Activated CD4-positive, alpha-beta T cell treated with anti-CD3 and anti-CD28 coated beads, Interleukin-2, amount 10 ng/mL, durations not matched to agents 24 days and 14 days (primary cell): ENCODE results near the gene RARB. TPM values are rescaled to one million over a fixed set of nuclear protein-coding genes. Genes with fewer than 3 reads are reported as not detected.

Source experiments
- DNase-seq: peaks from one replicate; pipeline ENCODE4 v3.0.0; 2022
- H3K27ac Mint-ChIP-seq: one replicate; pipeline ENCODE4 v1.8.0; 2022; ENCODE audit warnings: mild to moderate bottlenecking, mixed read lengths
- H3K27me3 Mint-ChIP-seq: one replicate; pipeline ENCODE4 v1.8.0; 2022; ENCODE audit warnings: mixed read lengths
- H3K36me3 Mint-ChIP-seq: one replicate; pipeline ENCODE4 v1.8.0; 2022; ENCODE audit warnings: low read depth, mild to moderate bottlenecking, mixed read lengths
- H3K4me1 Mint-ChIP-seq: one replicate; pipeline ENCODE4 v1.8.0; 2021; ENCODE audit warnings: mixed read lengths
- H3K4me3 Mint-ChIP-seq: one replicate; pipeline ENCODE4 v1.8.0; 2022; ENCODE audit warnings: mild to moderate bottlenecking, moderate library complexity, mixed read lengths
- H3K9me3 Mint-ChIP-seq: one replicate; pipeline ENCODE4 v1.8.0; 2021; ENCODE audit warnings: mixed read lengths
- intact Hi-C: fragments of 100-400 bp; cut with micrococcal nuclease; formaldehyde crosslinking; loops from one replicate; pipeline ENCODE4 v1.15.1; 2023
- total RNA-seq: library from RNA; stranded (reverse); gene quantifications from 2 replicates; pipeline ENCODE4 v1.2.3, GENCODE V29; 2022

Gene RARB
- total RNA-seq, 1 donor from 2014 or later, result not detected

DNA sequence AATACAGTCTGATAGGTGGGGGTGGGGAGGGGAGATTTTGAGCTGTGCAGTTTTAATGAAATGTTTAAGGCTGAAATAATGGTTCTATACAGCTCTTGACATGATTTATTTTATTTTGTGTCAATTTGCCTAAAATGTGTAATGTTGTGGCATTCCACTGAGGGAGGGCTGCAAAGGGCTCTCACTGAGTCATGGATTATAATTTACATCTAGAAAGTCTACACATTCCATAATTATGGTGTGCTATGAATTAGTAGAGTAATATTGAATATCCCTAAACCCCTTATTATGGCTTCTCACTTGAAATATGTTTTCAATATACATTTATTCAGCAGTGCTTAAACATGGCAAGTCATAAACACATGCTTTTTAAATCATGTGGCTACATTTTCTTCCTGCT is 103.9 kb downstream of the RARB start:
- H3K36me3 Mint-ChIP-seq, result no peaks in the 10 kb centered on the region
- DNase-seq, result no peak
- peaks cover 9% of the 10 kb centered on the region for H3K9me3 Mint-ChIP-seq
- intact Hi-C loops, result no loop called here
- no peaks in the 10 kb centered on the region for H3K4me1 Mint-ChIP-seq
- no peak overlapping the region for H3K27ac Mint-ChIP-seq
- H3K4me3 Mint-ChIP-seq, result no peak overlapping the region
- H3K27me3 Mint-ChIP-seq, result no peaks in the 10 kb centered on the region

DNA sequence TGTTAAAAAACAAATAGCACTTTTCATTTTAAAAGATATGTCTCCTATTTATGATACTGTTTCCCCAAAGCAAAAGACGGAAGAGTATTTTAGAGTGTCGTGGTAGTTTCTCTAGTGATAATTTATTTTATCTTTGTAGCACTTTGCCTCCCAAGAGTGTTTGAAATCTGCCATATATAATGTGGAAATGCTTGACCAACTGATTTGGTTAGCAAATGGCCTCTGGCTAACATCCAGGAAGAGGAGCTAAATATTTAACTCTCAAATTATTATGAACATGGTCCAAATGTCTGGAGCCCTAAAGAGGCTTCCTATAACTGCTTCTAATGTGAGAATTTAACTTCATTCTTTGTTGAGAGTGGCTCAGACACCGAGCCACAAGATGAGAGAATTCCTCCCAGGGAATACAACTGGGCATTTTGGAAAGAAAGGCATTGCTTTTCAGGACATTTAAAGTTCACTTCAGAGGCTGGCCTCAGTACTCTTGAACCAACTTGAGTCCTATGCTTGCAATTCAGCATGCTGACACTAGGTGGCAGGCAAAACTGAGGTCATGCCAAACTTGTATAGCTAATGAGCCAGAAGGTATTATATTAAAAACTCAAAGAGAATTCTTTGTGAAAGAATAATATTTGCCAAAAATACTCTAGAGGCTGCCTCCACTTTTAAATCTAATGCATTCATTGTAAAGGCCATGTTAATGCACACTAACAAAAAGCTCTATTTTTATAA is 104.5 kb downstream of the RARB start:
- intact Hi-C loops, result no loop called here

DNA sequence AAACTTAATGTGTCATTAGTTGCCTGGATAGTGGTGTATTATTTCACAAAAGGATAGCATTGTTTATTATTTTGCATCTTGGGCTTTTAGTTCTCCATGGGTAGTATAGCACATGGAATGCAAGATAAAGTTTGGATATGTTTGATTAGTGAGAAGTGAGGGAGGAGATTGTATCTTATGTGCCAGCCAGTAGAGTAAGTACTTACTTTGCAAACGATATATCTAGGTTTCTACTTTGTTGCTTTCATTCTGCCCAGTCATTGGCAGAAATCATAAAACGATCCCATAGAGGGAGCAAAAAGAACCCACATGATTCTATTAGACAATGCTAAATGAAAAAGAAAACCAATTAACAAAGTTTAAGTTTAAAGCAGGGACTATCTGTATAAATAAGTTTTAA is 105.3 kb downstream of the RARB start:
- no peaks in the 10 kb centered on the region for H3K36me3 Mint-ChIP-seq
- intact Hi-C loops, result no loop called here
- H3K4me1 Mint-ChIP-seq, result no peaks in the 10 kb centered on the region
- DNase-seq, result no peak
- peaks cover 9% of the 10 kb centered on the region for H3K9me3 Mint-ChIP-seq
- H3K27me3 Mint-ChIP-seq, result no peaks in the 10 kb centered on the region
- H3K4me3 Mint-ChIP-seq, result no peak overlapping the region
- H3K27ac Mint-ChIP-seq, result no peak overlapping the region

More for the DNA sequence above, 104.5 kb downstream of the RARB start:
- Mint-ChIP-seq H3K4me3 (no peak overlapping the region), H3K36me3 (no peaks in the 10 kb centered on the region), H3K9me3 (peaks cover 9% of the 10 kb centered on the region), H3K4me1 (no peaks in the 10 kb centered on the region), H3K27ac (no peak overlapping the region), H3K27me3 (no peaks in the 10 kb centered on the region)
- DNase-seq, result peak; percentile 60

DNA sequence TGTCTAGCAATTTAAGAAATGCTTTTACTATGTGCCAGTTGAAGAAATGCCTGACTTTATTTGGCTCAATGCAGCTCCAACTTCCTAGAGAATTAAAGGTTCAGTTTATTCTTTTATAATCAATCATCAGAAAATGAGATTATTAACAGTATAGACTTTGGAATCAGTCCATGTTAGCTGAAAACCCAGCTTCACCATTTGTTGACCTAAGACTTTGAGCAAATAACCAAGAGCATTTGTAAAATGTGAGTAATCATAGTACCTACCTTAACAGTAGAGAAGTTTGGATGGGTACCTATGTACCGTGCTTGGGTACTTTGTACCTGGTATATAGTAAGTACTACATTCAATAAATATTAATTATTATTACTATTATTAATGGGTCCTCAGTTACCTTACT is 105.9 kb downstream of the RARB start:
- no peak for DNase-seq
- Mint-ChIP-seq H3K27ac (no peak overlapping the region), H3K27me3 (no peaks in the 10 kb centered on the region), H3K36me3 (no peaks in the 10 kb centered on the region), H3K9me3 (peaks cover 9% of the 10 kb centered on the region), H3K4me3 (no peak overlapping the region), H3K4me1 (no peaks in the 10 kb centered on the region)
- intact Hi-C loops, result no loop called here

DNA sequence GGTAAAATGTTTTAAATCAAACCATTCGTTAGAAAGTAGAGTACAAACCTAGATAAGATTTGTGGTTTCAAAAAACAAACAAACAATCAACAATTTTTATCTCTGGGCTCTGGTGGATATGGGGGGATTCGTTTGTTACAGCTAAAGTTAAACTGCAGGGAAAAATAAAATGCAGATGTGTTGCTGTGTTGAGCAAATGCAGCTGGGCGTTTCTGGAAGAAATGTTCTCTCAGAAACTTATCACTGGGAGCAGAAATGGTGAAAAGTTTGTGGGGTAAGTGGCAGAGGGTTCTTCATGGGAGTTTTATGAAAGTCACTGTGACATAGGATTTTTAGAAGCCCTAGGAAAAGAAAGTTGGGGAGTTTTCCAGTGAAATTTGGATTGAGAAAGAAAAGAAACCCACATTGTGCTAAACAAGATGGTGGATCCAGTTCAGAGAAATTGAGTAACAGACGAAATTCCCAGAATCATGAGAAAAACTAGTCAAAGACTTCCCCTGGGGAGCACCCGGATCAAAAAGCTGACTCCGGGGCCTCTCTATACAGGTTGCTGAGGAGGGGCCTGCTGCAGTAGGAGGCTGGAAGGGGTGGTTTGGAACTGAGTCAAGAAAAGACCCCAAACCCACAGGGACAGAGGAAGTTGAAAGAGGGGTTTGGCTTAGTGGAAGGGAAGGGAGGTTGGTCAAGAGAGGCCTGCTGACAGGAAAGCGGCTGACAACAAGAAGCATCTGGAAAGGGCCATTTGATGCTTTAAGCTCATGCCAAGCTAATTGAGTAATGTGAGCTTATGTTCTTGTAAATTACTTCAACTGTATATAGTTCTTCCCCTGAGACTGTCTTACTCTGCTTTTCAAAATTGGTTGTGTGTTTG is 108.7 kb downstream of the RARB start:
- no peaks in the 10 kb centered on the region for H3K36me3 Mint-ChIP-seq
- no peak for DNase-seq
- intact Hi-C loops, result no loop called here
- H3K27ac Mint-ChIP-seq, result no peak overlapping the region
- peaks cover 1% of the 10 kb centered on the region for H3K27me3 Mint-ChIP-seq
- H3K4me3 Mint-ChIP-seq, result no peak overlapping the region
- H3K9me3 Mint-ChIP-seq, result peaks cover 5% of the 10 kb centered on the region
- H3K4me1 Mint-ChIP-seq, result no peaks in the 10 kb centered on the region

DNA sequence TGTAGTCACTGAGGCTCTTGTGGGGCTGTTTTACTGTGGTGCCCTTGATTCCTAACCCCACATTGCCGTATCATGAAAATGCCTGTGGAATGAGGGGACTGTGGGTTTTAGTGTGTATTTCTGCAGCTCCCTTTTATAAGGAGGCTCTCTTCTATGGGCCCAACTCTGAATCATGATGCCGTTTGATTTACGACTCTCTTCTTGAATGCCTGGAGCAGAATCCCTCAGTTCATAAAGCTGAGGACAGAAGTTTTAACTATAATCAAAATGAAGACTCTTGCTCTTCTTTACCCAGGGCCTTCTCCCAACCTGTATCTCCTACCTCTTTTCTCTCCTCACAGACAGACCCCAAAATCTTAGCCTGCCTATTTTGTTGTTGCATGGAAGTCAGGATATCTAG is 109.5 kb downstream of the RARB start:
- no peaks in the 10 kb centered on the region for H3K4me1 Mint-ChIP-seq
- H3K4me3 Mint-ChIP-seq, result no peak overlapping the region
- H3K9me3 Mint-ChIP-seq, result peaks cover under 1% of the 10 kb centered on the region
- intact Hi-C loops, result no loop called here
- no peaks in the 10 kb centered on the region for H3K36me3 Mint-ChIP-seq
- no peak overlapping the region for H3K27ac Mint-ChIP-seq
- DNase-seq, result no peak
- H3K27me3 Mint-ChIP-seq, result peaks cover 1% of the 10 kb centered on the region

DNA sequence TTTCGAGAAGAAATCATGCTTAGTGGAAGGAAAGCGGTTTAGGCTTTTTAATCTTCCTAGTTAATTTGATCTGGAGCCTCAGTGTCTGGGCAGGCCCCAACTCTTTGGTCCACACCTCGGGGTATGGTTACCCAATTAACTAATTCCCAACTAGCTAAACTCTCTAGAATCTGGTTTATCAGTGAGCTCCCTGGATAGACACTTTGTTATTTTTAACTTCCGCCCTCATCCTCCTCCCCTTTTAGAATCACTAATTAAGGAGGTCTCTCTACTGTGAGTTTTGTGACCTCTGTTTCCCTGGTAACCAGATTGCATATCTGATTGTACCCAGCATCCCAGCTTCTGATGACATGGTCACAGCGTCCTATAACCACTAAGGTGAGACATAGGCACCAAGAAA is 112.2 kb downstream of the RARB start:
- H3K36me3 Mint-ChIP-seq, result no peaks in the 10 kb centered on the region
- peaks cover 1% of the 10 kb centered on the region for H3K27me3 Mint-ChIP-seq
- intact Hi-C loops, result no loop called here
- no peak overlapping the region for H3K4me3 Mint-ChIP-seq
- H3K27ac Mint-ChIP-seq, result no peak overlapping the region
- no peaks in the 10 kb centered on the region for H3K9me3 Mint-ChIP-seq
- no peak for DNase-seq
- H3K4me1 Mint-ChIP-seq, result no peaks in the 10 kb centered on the region

DNA sequence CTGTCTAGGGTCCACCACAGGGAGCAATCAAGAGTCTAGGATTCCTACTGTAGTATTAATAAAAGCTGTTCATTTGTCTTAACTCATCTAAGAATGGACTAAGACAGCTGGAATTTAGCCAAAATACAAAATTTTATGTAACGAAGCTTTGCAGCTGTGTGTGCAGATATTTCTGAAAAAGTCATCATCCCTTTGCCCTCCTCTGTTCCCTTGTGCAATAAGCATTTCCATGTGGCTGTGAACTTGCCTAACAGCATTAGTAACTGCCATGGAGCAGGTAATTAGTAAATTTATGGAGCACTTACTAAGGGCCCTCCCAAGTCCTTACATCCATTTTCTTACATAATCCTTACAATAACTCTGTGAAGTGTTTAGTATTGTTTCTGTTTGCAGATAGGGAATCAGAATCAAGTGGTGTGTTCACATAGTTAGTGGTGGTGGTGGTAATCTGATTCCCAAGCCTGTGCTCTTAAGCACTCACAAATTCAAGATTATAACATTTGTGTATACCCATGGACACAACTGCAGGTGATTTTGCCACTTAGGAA is 114.5 kb downstream of the RARB start:
- intact Hi-C loops, result no loop called here
- Mint-ChIP-seq H3K36me3 (no peaks in the 10 kb centered on the region), H3K4me1 (no peaks in the 10 kb centered on the region), H3K4me3 (no peak overlapping the region), H3K27ac (no peak overlapping the region), H3K27me3 (peaks cover 1% of the 10 kb centered on the region), H3K9me3 (no peaks in the 10 kb centered on the region)
- DNase-seq, result no peak

DNA sequence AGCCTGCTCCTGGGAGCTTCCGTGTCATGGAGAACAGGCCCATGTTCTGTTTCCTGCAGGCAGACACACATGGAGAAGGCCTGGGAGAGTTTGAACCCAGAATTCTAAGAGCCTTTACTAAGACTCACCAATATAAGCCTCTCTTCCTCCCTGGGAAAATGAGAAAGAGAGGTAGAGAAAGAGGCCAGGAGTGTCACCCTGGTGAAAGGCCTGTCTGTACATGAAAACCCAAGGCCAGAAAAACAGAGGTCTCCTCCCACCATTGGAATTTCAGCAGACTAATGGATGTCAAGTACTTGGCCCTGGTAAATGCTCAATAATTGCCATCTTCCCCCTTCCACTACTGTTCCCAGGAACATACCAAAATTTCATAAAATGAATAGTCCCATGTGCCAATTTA is 119.0 kb downstream of the RARB start:
- no peak for DNase-seq
- H3K4me1 Mint-ChIP-seq, result no peaks in the 10 kb centered on the region
- no peaks in the 10 kb centered on the region for H3K9me3 Mint-ChIP-seq
- peaks cover 2% of the 10 kb centered on the region for H3K27me3 Mint-ChIP-seq
- H3K36me3 Mint-ChIP-seq, result no peaks in the 10 kb centered on the region
- intact Hi-C loops, result no loop called here
- no peak overlapping the region for H3K27ac Mint-ChIP-seq
- no peak overlapping the region for H3K4me3 Mint-ChIP-seq

DNA sequence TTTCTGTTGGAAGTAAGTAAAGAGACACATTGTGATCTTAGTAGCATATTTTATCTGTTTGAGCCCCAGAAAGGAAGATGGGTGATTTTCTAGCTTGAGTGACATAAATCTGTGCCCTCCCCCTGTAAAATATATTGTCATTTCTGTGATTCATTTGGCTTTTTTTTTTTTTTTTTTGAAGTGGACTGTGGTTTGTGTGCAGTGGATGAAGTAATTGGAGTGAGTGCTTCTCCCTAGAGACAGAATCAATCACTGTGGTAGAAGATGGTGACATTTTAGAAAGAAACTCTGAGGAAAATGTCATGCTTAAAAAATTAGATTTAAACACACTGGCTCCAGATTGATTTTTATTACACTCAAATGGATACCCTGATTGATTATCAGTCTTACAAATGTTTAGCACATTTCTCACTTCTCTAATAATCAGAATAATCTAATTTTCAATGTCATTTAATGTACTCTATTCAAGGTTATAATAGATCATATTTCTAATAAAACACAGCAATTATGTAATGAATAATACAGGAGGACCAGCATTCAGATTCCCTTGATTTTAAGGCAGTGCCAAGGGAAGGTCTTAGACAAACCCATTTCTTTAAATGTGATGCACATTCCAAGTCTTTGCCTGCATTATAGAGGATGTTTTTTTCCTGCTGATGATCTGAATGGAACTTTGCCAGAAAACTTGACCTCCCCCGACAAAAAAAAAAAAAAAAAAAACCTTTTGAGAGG is 120.0 kb downstream of the RARB start:
- H3K27ac Mint-ChIP-seq, result no peak overlapping the region
- H3K9me3 Mint-ChIP-seq, result no peaks in the 10 kb centered on the region
- intact Hi-C loops, result no loop called here

DNA sequence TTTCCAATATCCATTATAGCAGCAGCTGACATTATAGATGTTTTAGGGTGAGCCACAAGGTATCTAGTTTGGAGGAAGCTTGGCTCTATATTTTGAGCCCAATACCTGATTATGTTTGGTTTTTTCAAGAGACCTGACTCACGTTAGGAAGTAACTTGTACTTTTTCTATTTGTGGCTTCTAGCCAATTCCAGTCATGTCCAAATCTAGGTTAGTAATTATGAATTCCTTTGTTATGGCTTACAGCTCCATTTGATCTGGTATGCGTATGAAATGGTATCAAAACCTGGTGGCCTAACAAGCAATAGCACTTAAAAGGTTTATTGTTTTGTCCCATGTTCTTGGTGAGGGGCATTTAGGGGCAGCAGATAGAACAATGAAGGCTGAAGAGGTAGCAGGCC is 120.8 kb downstream of the RARB start:
- Mint-ChIP-seq H3K36me3 (no peaks in the 10 kb centered on the region), H3K9me3 (no peaks in the 10 kb centered on the region), H3K4me1 (no peaks in the 10 kb centered on the region), H3K27ac (no peak overlapping the region), H3K4me3 (no peak overlapping the region), H3K27me3 (peaks cover 2% of the 10 kb centered on the region)
- intact Hi-C loops, result no loop called here
- DNase-seq, result no peak

More for the DNA sequence above, 120.0 kb downstream of the RARB start:
- H3K4me1 Mint-ChIP-seq, result no peaks in the 10 kb centered on the region
- H3K36me3 Mint-ChIP-seq, result no peaks in the 10 kb centered on the region
- H3K27me3 Mint-ChIP-seq, result peaks cover 2% of the 10 kb centered on the region
- H3K4me3 Mint-ChIP-seq, result no peak overlapping the region
- DNase-seq, result no peak

DNA sequence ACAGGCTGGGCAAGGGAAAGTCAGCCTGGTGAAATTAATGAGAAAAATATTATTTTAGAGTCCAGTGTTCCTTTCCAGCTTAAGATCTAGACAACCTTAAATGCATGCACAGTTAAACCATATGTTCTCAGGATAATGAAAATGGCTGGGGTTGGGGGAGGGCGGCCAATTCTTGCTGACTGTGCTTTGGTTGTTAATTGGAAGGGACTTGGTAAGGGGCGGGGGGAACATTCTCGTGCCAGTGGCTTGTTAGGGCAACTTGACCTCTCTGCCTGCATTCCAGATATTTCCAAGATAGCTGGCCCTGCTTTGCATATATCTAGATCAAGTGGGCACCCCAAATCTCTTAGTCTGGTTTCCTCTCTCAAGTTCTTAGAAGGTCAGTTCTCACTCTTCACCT is 124.2 kb downstream of the RARB start:
- Mint-ChIP-seq H3K27me3 (peaks cover 2% of the 10 kb centered on the region), H3K9me3 (no peaks in the 10 kb centered on the region), H3K27ac (no peak overlapping the region), H3K36me3 (no peaks in the 10 kb centered on the region), H3K4me3 (no peak overlapping the region), H3K4me1 (no peaks in the 10 kb centered on the region)
- intact Hi-C loops, result no loop called here
- no peak for DNase-seq

DNA sequence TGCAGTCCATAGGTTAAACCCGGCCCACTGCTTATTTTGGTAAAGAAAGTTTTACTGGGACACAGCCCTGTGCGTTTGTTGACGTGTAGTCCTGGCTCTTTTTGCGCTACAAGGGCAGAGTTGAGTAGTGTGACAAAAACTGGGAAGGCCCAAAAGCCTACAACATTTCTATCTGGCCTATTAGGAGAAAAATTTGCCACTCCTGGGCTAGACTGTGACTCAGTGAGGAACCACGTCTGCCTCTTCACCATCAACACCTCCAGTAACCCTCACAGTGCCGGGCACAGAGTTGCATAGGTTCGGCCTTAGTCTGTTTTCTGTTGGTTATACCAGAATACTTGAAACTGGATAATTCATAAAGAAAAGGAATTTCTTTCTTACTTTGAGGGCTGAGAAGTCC is 126.3 kb downstream of the RARB start:
- Mint-ChIP-seq H3K9me3 (no peaks in the 10 kb centered on the region), H3K36me3 (no peaks in the 10 kb centered on the region), H3K27me3 (no peaks in the 10 kb centered on the region), H3K27ac (no peak overlapping the region), H3K4me1 (no peaks in the 10 kb centered on the region), H3K4me3 (no peak overlapping the region)
- no peak for DNase-seq
- intact Hi-C loops, result no loop called here
